Activated naive CD4-positive, alpha-beta T cell treated with anti-CD3 and anti-CD28 coated beads for 36 hours (primary cell): ENCODE results near the gene ARHGAP1. TPM values are rescaled to one million over a fixed set of nuclear protein-coding genes. Genes with fewer than 3 reads are reported as not detected.

Experiments used
- total RNA-seq, 2 experiments: library from RNA; stranded (reverse); gene quantifications; one replicate each; pipeline ENCODE4 v1.2.3, GENCODE V29; 2021

Gene ARHGAP1
- total RNA-seq, 2 experiments from 2014 or later: 31.2 to 32.6 TPM

Other genes with a start within 250 kb of the ARHGAP1 start
- 10 to 100 TPM; 19.0 to 23.1 TPM for gene AMBRA1, start 106.6 kb downstream of the ARHGAP1 start, total RNA-seq
- 1 to 10 TPM; 2.8 to 3.1 TPM for gene HARBI1, start 83.4 kb downstream of the ARHGAP1 start, total RNA-seq
- 10 to 100 TPM; 54.7 to 55.6 TPM for gene ATG13, start 83.1 kb downstream of the ARHGAP1 start, total RNA-seq
- 1 to 10 TPM; 7.3 to 7.6 TPM for gene ZNF408, start 412 bp upstream of the ARHGAP1 start, total RNA-seq
- not detected for gene F2, start 18.6 kb upstream of the ARHGAP1 start, total RNA-seq
- 100 to 1,000 TPM; 205 to 216 TPM for gene CKAP5, start 145.7 kb upstream of the ARHGAP1 start, total RNA-seq
- gene LRP4, start 217.9 kb upstream of the ARHGAP1 start, total RNA-seq: under 1 TPM; 0.32 to 0.52 TPM
- gene CSTPP1, start 236.1 kb upstream of the ARHGAP1 start, total RNA-seq: 10 to 100 TPM; 14.0 TPM